ENCODE data around the gene GSC2.

The GSC2 gene

DNA sequence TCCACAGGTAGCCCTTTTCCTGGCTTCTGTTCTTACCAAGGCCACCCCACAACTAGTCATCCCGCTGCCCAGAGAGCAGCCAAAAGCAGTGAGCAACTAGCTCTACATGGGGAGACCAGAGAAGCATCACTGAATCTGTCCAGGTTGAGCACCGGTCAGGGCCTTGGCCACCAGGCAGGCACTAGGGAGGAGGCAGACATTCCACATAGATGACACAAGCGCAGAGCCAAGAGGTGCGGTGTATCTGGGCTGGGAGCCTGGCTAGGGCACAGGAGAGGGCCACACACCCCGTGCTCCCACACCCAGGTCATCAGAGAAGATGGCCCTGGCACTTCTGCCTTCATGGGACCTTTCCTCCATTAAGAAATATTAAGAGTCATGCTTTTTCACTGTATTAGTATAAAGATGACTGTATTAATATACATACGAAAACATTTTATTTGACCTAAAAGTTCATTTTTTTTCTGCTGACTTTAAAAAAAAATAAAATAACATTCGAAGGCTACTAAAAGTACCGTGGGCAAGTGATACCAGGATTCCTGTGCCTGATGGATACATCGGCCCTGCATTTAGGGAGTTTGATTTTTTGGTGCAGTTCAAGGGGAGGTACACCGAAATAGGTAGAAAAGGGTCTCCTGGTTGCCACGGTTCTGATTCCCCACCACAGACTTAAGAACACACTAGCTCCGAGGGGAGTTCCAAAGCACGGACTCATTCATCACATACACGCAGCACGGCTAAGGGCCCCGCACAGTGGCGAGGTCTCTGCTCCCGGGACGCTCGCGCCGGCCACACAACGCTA is 29.1 kb downstream of the GSC2 start:
- in situ Hi-C loops (cut with MboI; ENCODE audit: low sequenced_read_pairs, unreplicated experiment): no loop called here
- DNase-seq (ENCODE audit: low spot score): no peak
- TF ChIP-seq CTCF (IDR thresholded peaks at IDR 0.05; ENCODE audit: borderline replicate concordance, control extremely low read depth, extremely low read depth, insufficient read depth, missing control alignments): no peak

DNA sequence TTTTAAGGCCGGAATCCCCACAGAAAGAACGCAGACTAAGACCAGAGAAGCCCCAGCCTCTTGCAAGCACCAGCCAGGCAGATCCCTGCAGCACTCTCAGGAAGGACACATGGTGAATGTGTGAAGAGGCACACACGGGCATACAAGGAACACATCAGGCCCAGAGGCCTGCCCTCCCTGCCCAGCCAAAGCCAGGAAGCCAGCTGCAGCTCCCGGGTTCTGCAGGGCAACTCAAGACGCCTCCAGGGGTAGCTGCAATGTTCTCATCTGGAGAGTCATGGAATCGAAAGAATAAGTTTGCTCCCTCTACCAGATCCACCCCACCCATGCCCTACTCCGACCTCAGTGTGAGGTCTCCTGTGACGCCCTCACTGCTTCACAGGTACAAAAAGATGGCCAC is 30.1 kb downstream of the GSC2 start:
- DNase-seq (ENCODE audit: low spot score): no peak
- TF ChIP-seq CTCF (IDR thresholded peaks at IDR 0.05; ENCODE audit: borderline replicate concordance, control extremely low read depth, extremely low read depth, insufficient read depth, missing control alignments): no peak
- in situ Hi-C loops (cut with MboI; ENCODE audit: low sequenced_read_pairs, unreplicated experiment): loop anchor here (10.0 kb wide), 1 partner anchor 65 kb away; no protein-coding TSS in a partner anchor

- in situ Hi-C loops (cut with MboI; ENCODE audit: low sequenced_read_pairs, unreplicated experiment): loop anchor here (10.0 kb wide), 1 partner anchor 64 kb away; no protein-coding TSS in a partner anchor
- no peak for DNase-seq (ENCODE audit: low spot score)
- no peak for TF ChIP-seq CTCF (IDR thresholded peaks at IDR 0.05; ENCODE audit: borderline replicate concordance, control extremely low read depth, extremely low read depth, insufficient read depth, missing control alignments)
Measured at GRCh38 chr22:19118329-19118880, 31.7 kb downstream of the GSC2 start.

GRCh38 chr22:19117111-19117512 is 33.0 kb downstream of the GSC2 start:
- in situ Hi-C loops (cut with MboI; ENCODE audit: low sequenced_read_pairs, unreplicated experiment): loop anchor here (10.0 kb wide), 1 partner anchor 62 kb away; no protein-coding TSS in a partner anchor
- no peak for TF ChIP-seq CTCF (IDR thresholded peaks at IDR 0.05; ENCODE audit: borderline replicate concordance, control extremely low read depth, extremely low read depth, insufficient read depth, missing control alignments)
- DNase-seq (ENCODE audit: low spot score): no peak

GRCh38 chr22:19115628-19116027 is 34.5 kb downstream of the GSC2 start:
- in situ Hi-C loops (cut with MboI; ENCODE audit: low sequenced_read_pairs, unreplicated experiment): loop anchor here (10.0 kb wide), 1 partner anchor 61 kb away; no protein-coding TSS in a partner anchor
- no peak for DNase-seq (ENCODE audit: low spot score)
- peak; percentile 41 for TF ChIP-seq CTCF (IDR thresholded peaks at IDR 0.05; ENCODE audit: borderline replicate concordance, control extremely low read depth, extremely low read depth, insufficient read depth, missing control alignments)

- in situ Hi-C loops (cut with MboI; ENCODE audit: low sequenced_read_pairs, unreplicated experiment): loop anchor here (10.0 kb wide), 1 partner anchor 60 kb away; no protein-coding TSS in a partner anchor
- no peak for DNase-seq (ENCODE audit: low spot score)
- no peak for TF ChIP-seq CTCF (IDR thresholded peaks at IDR 0.05; ENCODE audit: borderline replicate concordance, control extremely low read depth, extremely low read depth, insufficient read depth, missing control alignments)
Measured at GRCh38 chr22:19114984-19115552, 35.0 kb downstream of the GSC2 start.
